K562 (cell line): ENCODE data around the gene SDR9C7. TPM values are rescaled to one million over a fixed set of nuclear protein-coding genes. Genes with fewer than 3 reads are reported as not detected.

ENCODE experiments used
- CC2D1A ChIP-seq: fragments of 450-650 bp; IDR thresholded peaks from 2 replicates; pipeline ENCODE4 v1.6.1; 2017; ENCODE audit warnings: mild to moderate bottlenecking
- JUN ChIP-seq, 2 experiments: sonication (generic) in 1 of 2; formaldehyde crosslinking in 1 of 2; IDR thresholded peaks; 2 replicates each; pipeline versions ENCODE4 v1.6.1 to v1.8.0; 2012 to 2022; ENCODE audit warnings: borderline replicate concordance in 2 of 2, mild to moderate bottlenecking in 2 of 2, improper control_type of control experiment in 1 of 2, low read depth in 1 of 2, low read length in 1 of 2, missing genetic modification reagents in 1 of 2
- PBX2 ChIP-seq, 2 experiments: IDR thresholded peaks in 1 of 2; conservative IDR thresholded peaks in 1 of 2; 2 replicates each; pipeline ENCODE4 v1.6.1; 2016; ENCODE audit warnings: low read depth in 2 of 2, mild to moderate bottlenecking in 1 of 2, missing compliant biosample characterization in 1 of 2, missing genetic modification characterization in 1 of 2, moderate library complexity in 1 of 2
- ZFX ChIP-seq: sonication (generic); formaldehyde crosslinking; IDR thresholded peaks from 2 replicates; pipeline ENCODE4 v1.8.0; 2022; ENCODE audit warnings: mild to moderate bottlenecking, missing genetic modification reagents, moderate library complexity
- ZKSCAN1 ChIP-seq: fragments of 150-350 bp; IDR thresholded peaks from 2 replicates; pipeline ENCODE4 v1.6.1; 2016; ENCODE audit warnings: low read depth, low read length
- ZNF551 ChIP-seq: fragments of 250-450 bp; sonication (Bioruptor Pico); IDR thresholded peaks from 2 replicates; pipeline ENCODE4 v1.5.0; 2021; ENCODE audit warnings: mild to moderate bottlenecking, moderate library complexity
- ZNF584 ChIP-seq: fragments of 200-800 bp; sonication (Bioruptor generic); IDR thresholded peaks from 2 replicates; pipeline ENCODE4 v1.6.1; 2016; ENCODE audit warnings: low read depth, mild to moderate bottlenecking, missing genetic modification characterization, missing compliant biosample characterization
- polyA plus RNA-seq, 8 experiments: library from polyadenylated mRNA; depleted of rRNA in 4 of 8; stranded (reverse) in 5 of 8; unstranded in 3 of 8; fragments of >200 nt; fragmentation: Nextera tagmentation in 2 of 8; fragmentation: Illumina TruSeq in 1 of 8; extraction: Ambion mirVana in 2 of 8; extraction: Trizol in 1 of 8; gene quantifications; 2 replicates each; pipeline versions ENCODE4 v1.2.1 to v1.2.3, GENCODE V29; 2011 to 2014; ENCODE audit warnings: inconsistent platforms in 1 of 8, missing spikeins in 1 of 8
- total RNA-seq, 7 experiments: library from RNA; depleted of rRNA in 6 of 7; stranded (reverse); fragments of >200 nt in 6 of 7; fragmentation: Illumina TruSeq in 2 of 7; extraction: Trizol in 2 of 7; gene quantifications; 2 replicates each; pipeline versions ENCODE4 v1.2.1 to v1.2.3, GENCODE V29; 2011 to 2021; ENCODE audit warnings: low replicate concordance in 1 of 7
- TF ChIP-seq, protein P1 (sequence below): fragments of 250-450 bp; sonication (Bioruptor Pico); IDR thresholded peaks from 2 replicates; pipeline ENCODE4 v1.8.0; 2022; ENCODE audit warnings: inconsistent platforms, mild to moderate bottlenecking, moderate library complexity, borderline replicate concordance
- TF ChIP-seq, protein P2 (sequence below): fragments of 450-650 bp; IDR thresholded peaks from 2 replicates; pipeline ENCODE4 v1.6.1; 2016; ENCODE audit warnings: mild to moderate bottlenecking, moderate library complexity
- TF ChIP-seq, protein P3 (sequence below): sonication (generic); formaldehyde crosslinking; IDR thresholded peaks from 2 replicates; pipeline ENCODE4 v1.9.0; 2022; ENCODE audit warnings: mild to moderate bottlenecking, missing genetic modification reagents

SDR9C7 gene
- total and polyA plus RNA-seq, 9 of the 15 experiments (the other 6 are each of a cell fraction or from before 2014, with no cell fraction given): 0.04 to 0.59 (median 0.06) TPM; not detected in 6

- TF ChIP-seq ZFX (CRISPR knock-in tag) (peak; percentile 58; the same call in 1 of the 2 replicates), ZNF584 (CRISPR knock-in tag) (no peak), ZKSCAN1 (no peak), PBX2 (CRISPR knock-in tag; IDR thresholded peaks at IDR 0.05; ENCODE audit: low read depth) (no peak), PBX2 (tag; conservative IDR thresholded peaks at IDR 0.05; ENCODE audit: low read depth) (peak; percentile 78), CC2D1A (no peak), JUN (IDR thresholded peaks at IDR 0.05; ENCODE audit: borderline replicate concordance, low read depth, low read length) (peak; percentile 92), JUN (CRISPR knock-in tag; IDR thresholded peaks at IDR 0.05; ENCODE audit: borderline replicate concordance) (no peak), ZNF551 (CRISPR knock-in tag) (no peak)
- TF ChIP-seq, protein P1, sequence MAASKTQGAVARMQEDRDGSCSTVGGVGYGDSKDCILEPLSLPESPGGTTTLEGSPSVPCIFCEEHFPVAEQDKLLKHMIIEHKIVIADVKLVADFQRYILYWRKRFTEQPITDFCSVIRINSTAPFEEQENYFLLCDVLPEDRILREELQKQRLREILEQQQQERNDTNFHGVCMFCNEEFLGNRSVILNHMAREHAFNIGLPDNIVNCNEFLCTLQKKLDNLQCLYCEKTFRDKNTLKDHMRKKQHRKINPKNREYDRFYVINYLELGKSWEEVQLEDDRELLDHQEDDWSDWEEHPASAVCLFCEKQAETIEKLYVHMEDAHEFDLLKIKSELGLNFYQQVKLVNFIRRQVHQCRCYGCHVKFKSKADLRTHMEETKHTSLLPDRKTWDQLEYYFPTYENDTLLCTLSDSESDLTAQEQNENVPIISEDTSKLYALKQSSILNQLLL: no peak
- TF ChIP-seq, protein P2, sequence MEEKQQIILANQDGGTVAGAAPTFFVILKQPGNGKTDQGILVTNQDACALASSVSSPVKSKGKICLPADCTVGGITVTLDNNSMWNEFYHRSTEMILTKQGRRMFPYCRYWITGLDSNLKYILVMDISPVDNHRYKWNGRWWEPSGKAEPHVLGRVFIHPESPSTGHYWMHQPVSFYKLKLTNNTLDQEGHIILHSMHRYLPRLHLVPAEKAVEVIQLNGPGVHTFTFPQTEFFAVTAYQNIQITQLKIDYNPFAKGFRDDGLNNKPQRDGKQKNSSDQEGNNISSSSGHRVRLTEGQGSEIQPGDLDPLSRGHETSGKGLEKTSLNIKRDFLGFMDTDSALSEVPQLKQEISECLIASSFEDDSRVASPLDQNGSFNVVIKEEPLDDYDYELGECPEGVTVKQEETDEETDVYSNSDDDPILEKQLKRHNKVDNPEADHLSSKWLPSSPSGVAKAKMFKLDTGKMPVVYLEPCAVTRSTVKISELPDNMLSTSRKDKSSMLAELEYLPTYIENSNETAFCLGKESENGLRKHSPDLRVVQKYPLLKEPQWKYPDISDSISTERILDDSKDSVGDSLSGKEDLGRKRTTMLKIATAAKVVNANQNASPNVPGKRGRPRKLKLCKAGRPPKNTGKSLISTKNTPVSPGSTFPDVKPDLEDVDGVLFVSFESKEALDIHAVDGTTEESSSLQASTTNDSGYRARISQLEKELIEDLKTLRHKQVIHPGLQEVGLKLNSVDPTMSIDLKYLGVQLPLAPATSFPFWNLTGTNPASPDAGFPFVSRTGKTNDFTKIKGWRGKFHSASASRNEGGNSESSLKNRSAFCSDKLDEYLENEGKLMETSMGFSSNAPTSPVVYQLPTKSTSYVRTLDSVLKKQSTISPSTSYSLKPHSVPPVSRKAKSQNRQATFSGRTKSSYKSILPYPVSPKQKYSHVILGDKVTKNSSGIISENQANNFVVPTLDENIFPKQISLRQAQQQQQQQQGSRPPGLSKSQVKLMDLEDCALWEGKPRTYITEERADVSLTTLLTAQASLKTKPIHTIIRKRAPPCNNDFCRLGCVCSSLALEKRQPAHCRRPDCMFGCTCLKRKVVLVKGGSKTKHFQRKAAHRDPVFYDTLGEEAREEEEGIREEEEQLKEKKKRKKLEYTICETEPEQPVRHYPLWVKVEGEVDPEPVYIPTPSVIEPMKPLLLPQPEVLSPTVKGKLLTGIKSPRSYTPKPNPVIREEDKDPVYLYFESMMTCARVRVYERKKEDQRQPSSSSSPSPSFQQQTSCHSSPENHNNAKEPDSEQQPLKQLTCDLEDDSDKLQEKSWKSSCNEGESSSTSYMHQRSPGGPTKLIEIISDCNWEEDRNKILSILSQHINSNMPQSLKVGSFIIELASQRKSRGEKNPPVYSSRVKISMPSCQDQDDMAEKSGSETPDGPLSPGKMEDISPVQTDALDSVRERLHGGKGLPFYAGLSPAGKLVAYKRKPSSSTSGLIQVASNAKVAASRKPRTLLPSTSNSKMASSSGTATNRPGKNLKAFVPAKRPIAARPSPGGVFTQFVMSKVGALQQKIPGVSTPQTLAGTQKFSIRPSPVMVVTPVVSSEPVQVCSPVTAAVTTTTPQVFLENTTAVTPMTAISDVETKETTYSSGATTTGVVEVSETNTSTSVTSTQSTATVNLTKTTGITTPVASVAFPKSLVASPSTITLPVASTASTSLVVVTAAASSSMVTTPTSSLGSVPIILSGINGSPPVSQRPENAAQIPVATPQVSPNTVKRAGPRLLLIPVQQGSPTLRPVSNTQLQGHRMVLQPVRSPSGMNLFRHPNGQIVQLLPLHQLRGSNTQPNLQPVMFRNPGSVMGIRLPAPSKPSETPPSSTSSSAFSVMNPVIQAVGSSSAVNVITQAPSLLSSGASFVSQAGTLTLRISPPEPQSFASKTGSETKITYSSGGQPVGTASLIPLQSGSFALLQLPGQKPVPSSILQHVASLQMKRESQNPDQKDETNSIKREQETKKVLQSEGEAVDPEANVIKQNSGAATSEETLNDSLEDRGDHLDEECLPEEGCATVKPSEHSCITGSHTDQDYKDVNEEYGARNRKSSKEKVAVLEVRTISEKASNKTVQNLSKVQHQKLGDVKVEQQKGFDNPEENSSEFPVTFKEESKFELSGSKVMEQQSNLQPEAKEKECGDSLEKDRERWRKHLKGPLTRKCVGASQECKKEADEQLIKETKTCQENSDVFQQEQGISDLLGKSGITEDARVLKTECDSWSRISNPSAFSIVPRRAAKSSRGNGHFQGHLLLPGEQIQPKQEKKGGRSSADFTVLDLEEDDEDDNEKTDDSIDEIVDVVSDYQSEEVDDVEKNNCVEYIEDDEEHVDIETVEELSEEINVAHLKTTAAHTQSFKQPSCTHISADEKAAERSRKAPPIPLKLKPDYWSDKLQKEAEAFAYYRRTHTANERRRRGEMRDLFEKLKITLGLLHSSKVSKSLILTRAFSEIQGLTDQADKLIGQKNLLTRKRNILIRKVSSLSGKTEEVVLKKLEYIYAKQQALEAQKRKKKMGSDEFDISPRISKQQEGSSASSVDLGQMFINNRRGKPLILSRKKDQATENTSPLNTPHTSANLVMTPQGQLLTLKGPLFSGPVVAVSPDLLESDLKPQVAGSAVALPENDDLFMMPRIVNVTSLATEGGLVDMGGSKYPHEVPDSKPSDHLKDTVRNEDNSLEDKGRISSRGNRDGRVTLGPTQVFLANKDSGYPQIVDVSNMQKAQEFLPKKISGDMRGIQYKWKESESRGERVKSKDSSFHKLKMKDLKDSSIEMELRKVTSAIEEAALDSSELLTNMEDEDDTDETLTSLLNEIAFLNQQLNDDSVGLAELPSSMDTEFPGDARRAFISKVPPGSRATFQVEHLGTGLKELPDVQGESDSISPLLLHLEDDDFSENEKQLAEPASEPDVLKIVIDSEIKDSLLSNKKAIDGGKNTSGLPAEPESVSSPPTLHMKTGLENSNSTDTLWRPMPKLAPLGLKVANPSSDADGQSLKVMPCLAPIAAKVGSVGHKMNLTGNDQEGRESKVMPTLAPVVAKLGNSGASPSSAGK: peak; percentile 79
- TF ChIP-seq, protein P3, sequence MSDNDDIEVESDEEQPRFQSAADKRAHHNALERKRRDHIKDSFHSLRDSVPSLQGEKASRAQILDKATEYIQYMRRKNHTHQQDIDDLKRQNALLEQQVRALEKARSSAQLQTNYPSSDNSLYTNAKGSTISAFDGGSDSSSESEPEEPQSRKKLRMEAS: peak; percentile 89
Observed at GRCh38 chr12:56900583-56900982, 33.6 kb downstream of the SDR9C7 start (continued).
